ENCODE measurements around the gene GALNTL6. TPM values are rescaled to one million over a fixed set of nuclear protein-coding genes. Genes with fewer than 3 reads are reported as not detected.

The GALNTL6 gene
- total RNA-seq, 1 experiment from 2014 or later, result not detected

- Histone ChIP-seq H2BK120ac (ENCODE audit: low read depth, low read length, poor library complexity, severe bottlenecking) (no peak overlapping the region), H3K27ac (ENCODE audit: insufficient read length, low read depth, low read length) (no peak overlapping the region), H3T11ph (ENCODE audit: low read length) (no peak overlapping the region), H3K14ac (ENCODE audit: insufficient read depth, low read length) (no peak overlapping the region), H2AK5ac (ENCODE audit: insufficient read length, low read length) (no peak overlapping the region), H4K5ac (ENCODE audit: insufficient read length, low read depth, low read length) (no peak overlapping the region), H3K9ac (ENCODE audit: extremely low read depth, insufficient read length, low read length) (no peak overlapping the region), H3K4ac (ENCODE audit: low read depth, low read length) (no peak overlapping the region), H4K8ac (replicated peaks; ENCODE audit: insufficient read length, low read depth, low read length) (no peak overlapping the region), H2BK5ac (ENCODE audit: insufficient read length, low read length) (no peak overlapping the region), H3K23ac (ENCODE audit: insufficient read length, low read depth, low read length) (no peak overlapping the region), H3K56ac (ENCODE audit: insufficient read length, low read depth, low read length) (no peak overlapping the region), H2BK20ac (ENCODE audit: low read depth, low read length, poor library complexity, severe bottlenecking) (no peak overlapping the region), H2AFZ (ENCODE audit: low read length) (no peak overlapping the region), H2BK12ac (ENCODE audit: insufficient read length, low read depth, low read length) (no peak overlapping the region), H4K91ac (ENCODE audit: insufficient read length, low read depth, low read length) (no peak overlapping the region), H3K18ac (ENCODE audit: insufficient read length, low read depth, low read length) (no peak overlapping the region), H3K4me1 (ENCODE audit: insufficient read depth, low read length) (no peaks in the 10 kb centered on the region), H4K20me1 (ENCODE audit: control insufficient read depth, insufficient read depth, insufficient read length) (no peaks in the 10 kb centered on the region), H3K23me2 (ENCODE audit: insufficient read length, low read depth, low read length, poor library complexity, severe bottlenecking) (no peaks in the 10 kb centered on the region), H3K27me3 (ENCODE audit: insufficient read depth, low read length) (no peaks in the 10 kb centered on the region), H3K79me2 (ENCODE audit: insufficient read depth, low read length) (no peaks in the 10 kb centered on the region), H2BK15ac (ENCODE audit: low read depth, low read length) (no peak overlapping the region), H3K9me3 (ENCODE audit: control insufficient read depth, low read depth, low read length) (no peaks in the 10 kb centered on the region), H3K79me1 (ENCODE audit: insufficient read depth, low read depth, low read length, poor library complexity, severe bottlenecking) (no peaks in the 10 kb centered on the region), H3K4me2 (ENCODE audit: insufficient read depth, insufficient read length, low read length) (no peak overlapping the region)
- Mint-ChIP-seq H3K9me3 (peaks cover 2 to 3% of the 10 kb centered on the region in 2 experiments; a peak in 3 of 5 replicates), H3K27ac (no peak overlapping the region), H3K27me3 (ENCODE audit: low read depth) (no peaks in the 10 kb centered on the region), H3K4me3 (no peak overlapping the region), H3K4me1 (no peaks in the 10 kb centered on the region), H3K36me3 (ENCODE audit: insufficient read depth in 1 of 3, low read depth in 3 of 3) (no peaks in the 10 kb centered on the region; a peak in 1 of 7 replicates)
- WGBS (ENCODE audit: extremely low coverage, insufficient read length, low lambda C conversion rate), result no CpG with 5 or more reads among the region's 3 CpGs
- TF ChIP-seq CTCF (conservative IDR thresholded peaks at IDR 0.05), result no peak
- DNase-seq, result no peak
These were observed 1082.5 kb downstream of the GALNTL6 start for GRCh38 chr4:172895699-172896098.
